Pons (tissue), 1 donor: ENCODE results near the gene LTBP3.

Source experiments
- DNase-seq: peaks from one replicate; pipeline ENCODE4 v3.0.0-alpha.2; 2016; ENCODE audit warnings: low spot score

The LTBP3 gene

DNA sequence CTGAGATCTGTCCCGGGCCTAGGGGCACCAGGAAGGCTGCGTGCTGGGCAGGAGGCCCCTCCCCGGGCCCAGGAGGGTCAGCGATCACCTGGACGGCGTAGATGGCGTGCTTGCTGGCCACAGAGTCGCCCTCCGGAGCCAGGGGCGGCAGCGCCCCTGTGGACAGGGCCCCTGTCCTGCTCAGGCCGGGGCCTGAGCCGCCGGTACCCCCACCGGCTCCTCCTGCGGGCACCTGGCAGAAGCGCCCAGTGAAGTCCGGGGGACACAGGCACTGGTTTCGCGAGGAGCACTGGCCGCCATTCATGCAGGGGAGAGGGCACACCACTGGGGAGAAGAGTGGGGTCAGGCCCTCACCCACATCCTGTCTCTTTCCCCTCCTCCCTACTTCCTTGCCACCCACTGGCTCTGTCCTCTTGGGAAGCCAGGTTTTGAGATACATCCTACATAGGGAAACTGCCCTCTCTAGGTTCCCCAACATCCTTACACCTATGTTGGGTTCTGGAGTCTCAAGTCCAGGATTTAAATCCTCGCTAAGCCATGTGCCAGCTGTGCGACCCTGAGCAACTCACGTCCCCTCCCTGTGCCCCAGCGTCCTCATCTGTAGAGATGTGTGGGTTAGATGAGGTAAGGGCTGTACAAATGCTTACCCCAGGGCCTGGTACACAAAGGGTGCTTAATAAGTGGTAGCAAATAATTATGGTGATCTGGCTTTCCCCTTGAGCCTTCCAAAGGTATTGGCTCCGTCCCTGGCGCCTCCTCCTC lies 3.9 kb downstream of the LTBP3 start:
- DNase-seq: no peak

- DNase-seq: no peak
These were observed 4.7 kb downstream of the LTBP3 start for GRCh38 chr11:65553301-65554001.

DNA sequence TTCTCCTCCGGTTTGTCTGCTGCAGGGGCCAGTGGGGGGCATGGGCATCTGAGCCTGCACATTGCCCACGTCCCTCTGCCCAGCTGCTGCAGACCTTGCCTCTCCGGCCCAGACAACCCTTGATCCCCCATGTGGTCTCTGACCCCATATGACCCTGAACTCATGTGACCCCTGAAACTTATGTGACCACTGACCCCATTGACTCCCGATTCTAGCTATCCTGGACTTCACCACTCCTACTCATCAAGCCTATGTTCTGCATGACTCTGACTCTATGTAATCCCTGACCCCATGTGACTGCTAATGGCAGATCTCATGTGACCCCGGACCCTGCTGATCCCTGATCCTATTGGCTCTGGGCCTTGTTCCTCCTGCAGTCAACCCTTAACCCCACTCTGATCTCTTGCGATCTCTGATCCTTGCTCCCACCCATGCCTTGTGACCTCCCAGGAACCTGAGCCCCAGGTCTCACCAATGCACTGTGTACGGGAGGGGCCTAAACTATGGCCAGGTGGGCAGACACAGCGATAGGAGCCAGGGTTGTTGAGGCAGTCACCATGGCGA lies 5.7 kb downstream of the LTBP3 start:
- no peak for DNase-seq

- DNase-seq: no peak
These were observed 6.4 kb downstream of the LTBP3 start for GRCh38 chr11:65551572-65552387.

DNA sequence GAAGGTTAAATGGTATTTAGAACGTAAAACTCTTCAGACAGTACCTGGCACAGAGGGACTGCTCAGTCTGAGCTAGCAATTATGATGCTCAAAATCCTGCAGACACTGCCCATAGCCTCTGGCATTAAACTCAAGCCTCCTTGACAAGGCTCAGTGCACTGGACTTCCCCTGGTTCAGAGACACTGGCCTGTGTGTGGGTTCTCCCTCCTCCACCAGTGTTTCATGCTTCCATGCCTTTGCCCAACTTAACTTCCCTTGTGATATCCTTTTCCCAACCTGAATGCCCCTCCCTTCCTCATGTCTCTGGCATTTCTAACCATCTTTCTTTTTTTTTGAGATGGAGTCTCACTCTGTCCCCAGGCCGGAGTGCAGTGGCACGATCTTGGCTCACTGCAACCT lies 9.1 kb downstream of the LTBP3 start:
- no peak for DNase-seq

DNA sequence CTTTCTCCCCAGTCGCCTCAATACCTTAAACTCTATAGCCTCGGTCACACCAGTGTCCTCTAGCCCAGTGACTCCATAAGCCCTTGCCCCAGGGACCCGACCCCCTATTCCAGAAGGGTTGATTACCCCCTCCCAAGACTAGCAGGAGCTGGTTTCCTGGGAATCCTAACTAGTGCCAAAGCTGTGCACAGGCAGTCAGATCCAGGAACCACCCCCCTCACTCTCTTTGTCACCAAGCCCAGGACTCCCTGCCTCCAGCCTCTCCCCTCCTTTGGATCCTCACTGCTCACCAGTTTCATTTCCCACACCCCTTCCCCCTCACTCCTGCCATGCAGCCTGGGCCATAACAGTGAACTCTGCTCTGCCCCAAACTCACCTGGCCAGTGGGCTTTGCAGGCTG lies 9.8 kb downstream of the LTBP3 start:
- DNase-seq: no peak

- no peak for DNase-seq
These were observed 10.6 kb downstream of the LTBP3 start for GRCh38 chr11:65547446-65548125.

DNA sequence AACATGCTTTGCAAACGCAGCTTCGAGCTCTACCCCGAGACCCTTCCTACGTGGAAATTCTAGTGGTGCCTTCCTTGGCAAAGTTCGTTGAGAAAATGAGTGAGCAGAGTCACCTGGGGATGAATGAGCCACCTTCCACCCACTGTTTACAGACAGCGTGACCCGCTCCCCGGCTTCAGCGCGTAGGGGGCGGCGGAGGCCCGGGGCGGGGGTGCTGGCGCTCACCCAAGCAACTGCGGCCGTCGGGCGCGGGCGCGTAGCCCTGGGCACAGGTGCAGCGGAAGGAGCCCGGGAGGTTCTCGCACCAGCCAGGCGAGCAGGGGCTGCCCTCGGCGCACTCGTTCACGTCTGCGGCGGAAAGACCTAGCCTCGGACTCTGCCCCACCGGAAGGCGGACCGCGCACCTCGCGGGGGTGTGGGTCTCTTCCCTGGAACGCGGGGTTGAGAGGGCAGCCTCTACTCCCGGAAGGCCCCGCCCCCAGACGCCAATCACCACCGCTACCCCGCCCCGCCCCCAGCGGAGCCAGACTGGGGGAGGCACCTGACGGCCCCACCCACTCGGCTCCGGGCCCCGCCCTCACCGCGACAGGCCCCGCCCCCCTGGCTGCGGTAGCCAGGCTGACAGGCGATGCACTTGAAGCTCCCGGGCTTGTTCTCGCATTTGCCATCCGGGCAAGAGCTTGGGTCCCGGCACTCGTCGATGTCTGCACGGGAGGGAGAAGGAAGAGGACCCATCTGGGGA lies 11.8 kb downstream of the LTBP3 start:
- DNase-seq: no peak

DNA sequence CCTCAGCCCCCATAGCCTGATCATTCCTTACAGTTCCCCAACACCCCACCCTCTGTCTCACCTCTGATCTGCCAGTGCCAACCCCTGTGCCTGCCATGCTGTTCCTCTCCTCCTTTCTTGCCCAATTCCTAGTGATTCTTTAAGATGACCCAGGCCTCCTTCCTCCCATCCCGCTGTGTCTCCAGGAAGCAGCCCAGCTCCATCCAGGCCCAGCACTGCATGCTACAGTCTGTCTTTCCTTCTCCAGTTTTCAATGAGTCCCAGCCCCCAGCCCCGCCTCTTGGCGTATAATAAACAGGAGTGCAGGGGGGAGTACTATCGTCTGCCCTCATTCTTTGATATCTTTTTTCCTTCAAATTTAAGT lies 12.3 kb downstream of the LTBP3 start:
- no peak for DNase-seq

DNA sequence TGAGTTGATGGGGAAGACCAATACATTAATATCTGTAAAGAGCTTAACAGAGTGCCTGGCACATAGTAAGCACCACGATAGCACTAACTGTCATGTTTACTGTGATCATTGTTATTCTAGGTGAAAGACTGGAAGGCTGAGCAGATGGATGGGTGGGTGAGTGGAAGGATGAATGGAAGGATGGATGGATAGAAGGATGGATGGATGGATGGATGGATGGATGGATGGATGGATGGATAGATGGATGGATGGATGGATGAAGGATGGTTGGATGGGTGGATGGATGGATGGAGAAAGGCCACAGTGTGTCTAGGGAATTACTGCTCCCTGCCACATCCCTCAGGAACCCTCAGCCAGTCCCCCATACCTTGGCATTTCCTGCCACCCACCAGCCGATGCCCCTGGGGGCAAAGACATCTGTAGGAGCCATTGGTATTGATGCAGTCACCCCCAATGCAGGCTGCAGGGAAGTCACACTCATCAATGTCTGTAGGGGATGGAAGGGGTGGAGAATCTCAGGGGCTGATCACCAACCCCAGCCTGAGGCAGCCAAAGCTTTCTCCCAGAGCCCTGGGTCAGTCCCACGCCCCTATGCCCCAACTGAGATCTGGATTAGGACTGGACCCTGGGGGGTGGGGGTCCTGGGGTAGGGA lies 15.3 kb downstream of the LTBP3 start:
- no peak for DNase-seq

DNA sequence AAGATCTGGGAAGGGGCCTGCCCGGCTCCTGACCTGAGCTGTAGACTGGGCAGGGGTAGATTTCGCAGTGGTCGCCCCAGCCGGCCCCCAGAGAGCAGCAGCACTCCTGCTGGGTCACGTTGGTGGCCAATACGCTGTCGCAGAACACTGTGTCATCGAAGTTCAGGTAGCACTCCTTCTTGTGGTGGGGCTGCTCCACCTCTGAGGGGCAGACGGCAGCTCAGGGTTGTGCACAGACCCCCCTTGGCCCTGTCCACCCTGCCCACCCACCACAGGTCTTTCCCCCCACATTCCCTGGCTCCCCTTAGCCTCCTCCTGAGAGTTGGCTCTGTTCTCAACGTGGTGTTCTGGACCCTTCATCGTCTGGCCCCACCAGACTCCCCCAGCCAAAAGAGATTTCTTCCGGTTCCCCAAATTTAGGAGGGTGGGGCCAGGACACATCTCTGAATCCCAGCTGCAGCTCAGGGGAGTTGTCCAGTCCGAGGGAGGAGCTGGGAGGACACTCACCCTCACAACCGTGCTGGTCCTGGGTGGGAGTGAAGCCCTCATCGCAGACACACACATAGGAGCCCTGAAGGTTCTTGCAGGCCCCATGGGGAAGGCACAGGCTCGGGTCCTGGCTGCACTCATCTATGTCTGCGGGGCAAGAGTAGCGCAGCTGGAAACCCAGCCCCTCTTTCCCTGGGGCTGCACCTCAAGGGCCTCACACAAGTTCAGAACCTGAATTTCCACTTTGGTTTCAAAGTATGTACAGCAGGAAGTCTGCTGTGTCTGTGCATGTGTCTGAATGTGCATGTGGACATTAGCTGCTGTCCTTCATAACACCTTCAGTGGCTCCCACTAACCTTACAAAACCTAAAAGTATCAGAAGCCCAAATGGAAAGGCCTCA lies 16.8 kb downstream of the LTBP3 start:
- no peak for DNase-seq

- DNase-seq: peak; percentile 80
These were observed 17.7 kb downstream of the LTBP3 start for GRCh38 chr11:65540290-65541092.

GRCh38 chr11:65539744-65540289 lies 18.3 kb downstream of the LTBP3 start:
- DNase-seq: no peak

GRCh38 chr11:65538915-65539743 lies 19.0 kb downstream of the LTBP3 start:
- DNase-seq: no peak

DNA sequence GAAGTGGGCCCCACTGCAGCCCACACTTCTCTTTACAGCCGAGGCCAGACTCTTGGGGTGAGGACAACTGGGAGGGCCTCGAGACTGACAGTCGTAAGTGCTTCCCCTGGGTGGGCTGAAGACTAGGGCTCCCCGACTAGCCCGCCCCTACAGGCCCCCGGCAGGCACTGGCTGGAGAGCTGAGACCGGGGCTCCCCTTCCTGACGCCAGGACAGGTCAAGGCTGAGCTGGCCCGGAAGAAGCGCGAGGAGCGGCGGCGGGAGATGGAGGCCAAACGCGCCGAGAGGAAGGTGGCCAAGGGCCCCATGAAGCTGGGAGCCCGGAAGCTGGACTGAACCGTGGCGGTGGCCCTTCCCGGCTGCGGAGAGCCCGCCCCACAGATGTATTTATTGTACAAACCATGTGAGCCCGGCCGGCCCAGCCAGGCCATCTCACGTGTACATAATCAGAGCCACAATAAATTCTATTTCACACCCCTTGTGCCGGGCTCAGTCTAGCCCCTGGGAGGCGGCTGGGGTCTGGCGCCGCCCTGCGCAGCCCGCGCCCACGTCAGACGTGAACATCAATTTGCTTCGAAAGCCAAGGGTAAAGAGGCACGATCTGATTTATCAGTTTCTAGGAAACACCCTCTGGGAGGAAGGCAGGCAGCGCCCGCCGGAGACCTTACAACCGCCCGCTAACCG lies 19.8 kb downstream of the LTBP3 start:
- DNase-seq: no peak

DNA sequence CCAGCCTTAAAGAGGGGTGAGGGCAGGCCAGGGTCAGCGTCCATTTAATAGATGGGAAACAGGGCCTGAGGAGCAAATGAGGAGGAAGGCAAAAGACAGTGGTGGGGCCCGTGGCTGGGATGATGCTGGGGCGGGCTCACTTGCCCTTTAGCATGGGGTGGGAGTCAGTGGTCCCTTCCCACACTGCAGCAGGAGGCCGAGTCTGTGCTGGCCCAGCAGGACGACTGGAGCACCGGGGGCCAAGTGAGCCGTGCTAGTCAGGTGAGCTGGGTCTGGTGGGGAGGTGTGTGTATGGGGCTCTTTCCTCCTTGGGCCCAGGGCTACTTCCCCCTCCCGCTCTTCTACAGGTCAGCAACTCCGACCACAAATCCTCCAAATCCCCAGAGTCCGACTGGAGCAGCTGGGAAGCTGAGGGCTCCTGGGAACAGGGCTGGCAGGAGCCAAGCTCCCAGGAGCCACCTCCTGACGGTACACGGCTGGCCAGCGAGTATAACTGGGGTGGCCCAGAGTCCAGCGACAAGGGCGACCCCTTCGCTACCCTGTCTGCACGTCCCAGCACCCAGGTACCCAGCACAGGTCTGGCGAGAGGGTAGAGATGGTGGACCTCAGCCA lies 20.4 kb downstream of the LTBP3 start:
- DNase-seq: no peak

GRCh38 chr11:65537296-65537597 lies 20.9 kb downstream of the LTBP3 start:
- DNase-seq: no peak
